Subcutaneous abdominal adipose tissue (tissue), 5 donors: ENCODE measurements around the gene CRTC1.

Source experiments
- H3K27ac ChIP-seq: one replicate; pipeline ENCODE4 v1.7.0; 2013; ENCODE audit warnings: low read depth, mild to moderate bottlenecking, inconsistent platforms, low read length, moderate library complexity
- H3K27me3 ChIP-seq, 5 donors: one replicate each; pipeline ENCODE4 v1.7.0; 2013; ENCODE audit warnings: low read length in 5 of 5, inconsistent platforms in 1 of 5; ENCODE audit not compliant: control insufficient read depth in 5 of 5, insufficient read depth in 4 of 5
- H3K36me3 ChIP-seq, 5 donors: one replicate each; pipeline ENCODE4 v1.7.0; 2013; ENCODE audit warnings: low read length in 5 of 5; ENCODE audit not compliant: control insufficient read depth in 5 of 5, insufficient read depth in 5 of 5
- H3K4me1 ChIP-seq, 5 donors: one replicate each; pipeline ENCODE4 v1.7.0; 2013; ENCODE audit warnings: low read length in 5 of 5, mild to moderate bottlenecking in 3 of 5, moderate library complexity in 1 of 5; ENCODE audit not compliant: control insufficient read depth in 5 of 5, insufficient read depth in 5 of 5
- H3K4me3 ChIP-seq, 5 donors: one replicate each; pipeline ENCODE4 v1.7.0; 2013; ENCODE audit warnings: low read length in 5 of 5, low read depth in 1 of 5
- H3K9ac ChIP-seq, 5 donors: one replicate each; pipeline ENCODE4 v1.7.0; 2013; ENCODE audit warnings: low read length in 5 of 5, mild to moderate bottlenecking in 4 of 5, moderate library complexity in 3 of 5
- H3K9me3 ChIP-seq, 5 donors: one replicate each; pipeline ENCODE4 v1.7.0; 2013; ENCODE audit warnings: low read length in 5 of 5; ENCODE audit not compliant: control insufficient read depth in 5 of 5
- donor health status: healthy.
- donor health status: healthy.
- donor health status: healthy.
- donor health status: healthy.
- donor health status: healthy.

Gene CRTC1

GRCh38 chr19:18669524-18669817, 14.0 kb upstream of the CRTC1 start:
- Histone ChIP-seq H3K27me3 (no peaks in the 10 kb centered on the region), H3K27ac (no peak overlapping the region), H3K4me3 (no peak overlapping the region), H3K9me3 (no peaks in the 10 kb centered on the region), H3K4me1 (peaks cover 2 to 24% (median 21%) of the 10 kb centered on the region in 5 donors), H3K9ac (no peak overlapping the region), H3K36me3 (peaks cover 0 to 53% (median 37%) of the 10 kb centered on the region in 5 donors)

- peaks cover 5 to 28% (median 24%) of the 10 kb centered on the region in 5 donors for H3K4me1 ChIP-seq
- H3K27ac ChIP-seq: no peak overlapping the region
- peaks cover 0 to 51% (median 37%) of the 10 kb centered on the region in 5 donors for H3K36me3 ChIP-seq
- no peaks in the 10 kb centered on the region for H3K9me3 ChIP-seq
- no peaks in the 10 kb centered on the region for H3K27me3 ChIP-seq
- H3K9ac ChIP-seq: no peak overlapping the region
- H3K4me3 ChIP-seq: no peak overlapping the region
Measured at GRCh38 chr19:18669883-18670282, 13.6 kb upstream of the CRTC1 start.

GRCh38 chr19:18670312-18670711, 13.2 kb upstream of the CRTC1 start:
- H3K36me3 ChIP-seq: peaks cover 0 to 49% (median 37%) of the 10 kb centered on the region in 5 donors
- no peak overlapping the region for H3K27ac ChIP-seq
- H3K27me3 ChIP-seq: no peaks in the 10 kb centered on the region
- no peaks in the 10 kb centered on the region for H3K9me3 ChIP-seq
- no peak overlapping the region for H3K4me3 ChIP-seq
- H3K9ac ChIP-seq: no peak overlapping the region
- peaks cover 5 to 29% (median 24%) of the 10 kb centered on the region in 5 donors for H3K4me1 ChIP-seq

- H3K36me3 ChIP-seq: peaks cover 0 to 37% (median 31%) of the 10 kb centered on the region in 5 donors
- H3K4me1 ChIP-seq: peaks cover 5 to 29% (median 24%) of the 10 kb centered on the region in 5 donors
- H3K27ac ChIP-seq: no peak overlapping the region
- H3K9ac ChIP-seq: no peak overlapping the region
- H3K27me3 ChIP-seq: no peaks in the 10 kb centered on the region
- no peaks in the 10 kb centered on the region for H3K9me3 ChIP-seq
- H3K4me3 ChIP-seq: no peak overlapping the region
Measured at GRCh38 chr19:18671303-18672043, 12.0 kb upstream of the CRTC1 start.

DNA sequence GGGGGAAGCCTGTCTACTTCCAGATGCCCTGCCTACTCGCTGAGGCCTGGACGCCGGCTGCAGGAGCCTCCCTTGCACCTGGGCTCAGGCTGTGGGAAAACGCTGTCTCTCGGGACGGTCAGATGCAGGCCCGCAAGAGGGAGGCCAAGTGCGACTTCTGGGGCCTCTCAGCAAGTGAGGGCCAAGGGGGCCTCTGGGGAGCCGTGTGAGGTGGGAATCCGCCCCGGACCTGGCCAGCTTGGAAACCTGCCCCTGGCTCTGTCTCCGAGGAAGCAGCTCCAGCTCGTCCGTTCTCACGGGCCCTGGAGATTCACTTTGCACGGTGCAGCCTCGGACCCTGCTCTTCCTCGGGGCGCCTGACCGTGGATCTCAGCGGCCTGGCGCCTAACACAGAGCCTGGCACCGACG, 11.4 kb upstream of the CRTC1 start:
- Histone ChIP-seq H3K9me3 (no peaks in the 10 kb centered on the region), H3K27ac (no peak overlapping the region), H3K4me3 (peak overlapping the region in 2 of 5 donors; percentile 23 to 25), H3K27me3 (no peaks in the 10 kb centered on the region), H3K4me1 (peaks cover 5 to 35% (median 25%) of the 10 kb centered on the region in 5 donors), H3K36me3 (peaks cover 0 to 33% (median 28%) of the 10 kb centered on the region in 5 donors), H3K9ac (no peak overlapping the region)

- Histone ChIP-seq H3K9ac (no peak overlapping the region), H3K36me3 (peaks cover 0 to 29% (median 23%) of the 10 kb centered on the region in 5 donors), H3K27ac (no peak overlapping the region), H3K4me1 (peaks cover 5 to 42% (median 32%) of the 10 kb centered on the region in 5 donors), H3K9me3 (no peaks in the 10 kb centered on the region), H3K4me3 (peak overlapping the region in 2 of 5 donors; percentile 23 to 25), H3K27me3 (no peaks in the 10 kb centered on the region)
Measured at GRCh38 chr19:18672606-18673337, 10.7 kb upstream of the CRTC1 start.

GRCh38 chr19:18674616-18675015, 8.9 kb upstream of the CRTC1 start:
- Histone ChIP-seq H3K4me1 (peaks cover 7 to 53% (median 41%) of the 10 kb centered on the region in 5 donors), H3K4me3 (no peak overlapping the region), H3K36me3 (peaks cover 0 to 10% (median 6%) of the 10 kb centered on the region in 5 donors), H3K9ac (no peak overlapping the region), H3K9me3 (no peaks in the 10 kb centered on the region), H3K27me3 (no peaks in the 10 kb centered on the region), H3K27ac (no peak overlapping the region)

DNA sequence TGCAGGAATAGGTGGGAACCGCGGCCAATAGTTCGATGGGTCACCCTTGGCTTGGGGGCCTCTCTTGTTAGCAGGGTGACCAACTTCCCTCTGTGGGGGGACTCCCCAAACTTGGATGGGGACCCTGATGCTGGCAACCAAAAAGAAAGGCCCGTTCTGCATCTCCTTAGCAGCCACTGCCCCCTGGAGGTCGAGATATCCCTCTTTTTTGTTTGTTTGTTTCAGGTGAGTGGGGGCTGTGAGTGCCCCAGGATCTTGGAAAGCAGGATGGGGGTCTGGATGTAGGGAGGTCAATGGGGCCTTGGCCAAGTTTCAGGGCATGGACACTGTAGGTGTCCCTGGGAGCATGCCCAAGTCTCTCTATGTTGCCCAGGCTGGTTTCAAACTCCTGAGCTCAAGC, 7.7 kb upstream of the CRTC1 start:
- Histone ChIP-seq H3K27ac (no peak overlapping the region), H3K4me1 (peaks cover 7 to 53% (median 41%) of the 10 kb centered on the region in 5 donors)

DNA sequence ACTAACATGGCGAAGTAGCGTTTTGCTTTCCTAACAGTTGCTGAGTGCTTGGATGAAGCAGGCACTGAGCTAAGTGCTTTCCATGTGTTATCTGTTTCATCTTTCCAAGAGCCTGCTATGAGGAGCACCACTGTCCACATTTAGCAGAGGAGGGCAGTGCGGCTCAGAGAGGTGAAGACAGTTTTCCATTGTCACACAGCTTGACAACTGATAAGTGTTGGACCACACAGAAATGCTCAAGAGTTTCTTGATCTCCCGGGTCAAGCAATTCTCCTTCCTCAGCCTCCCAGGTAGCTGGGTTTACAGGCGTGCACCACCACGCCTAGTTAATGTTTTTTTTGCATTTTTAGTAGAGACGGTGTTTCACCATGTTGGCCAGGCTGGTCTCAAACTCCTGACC, 6.8 kb upstream of the CRTC1 start:
- Histone ChIP-seq H3K27ac (no peak overlapping the region), H3K9ac (no peak overlapping the region), H3K27me3 (no peaks in the 10 kb centered on the region), H3K4me1 (peaks cover 6 to 50% (median 39%) of the 10 kb centered on the region in 5 donors), H3K36me3 (peaks cover 0 to 1% (median 0%) of the 10 kb centered on the region in 5 donors), H3K4me3 (no peak overlapping the region), H3K9me3 (no peaks in the 10 kb centered on the region)

More for the DNA sequence above, 7.7 kb upstream of the CRTC1 start:
- Histone ChIP-seq H3K36me3 (peaks cover 0 to 4% (median 2%) of the 10 kb centered on the region in 5 donors), H3K9me3 (no peaks in the 10 kb centered on the region), H3K27me3 (no peaks in the 10 kb centered on the region), H3K4me3 (no peak overlapping the region), H3K9ac (no peak overlapping the region)

GRCh38 chr19:18677156-18677555, 6.3 kb upstream of the CRTC1 start:
- no peaks in the 10 kb centered on the region for H3K27me3 ChIP-seq
- no peaks in the 10 kb centered on the region for H3K36me3 ChIP-seq
- H3K4me1 ChIP-seq: peaks cover 5 to 45% (median 34%) of the 10 kb centered on the region in 5 donors
- H3K27ac ChIP-seq: no peak overlapping the region
- no peak overlapping the region for H3K9ac ChIP-seq
- no peaks in the 10 kb centered on the region for H3K9me3 ChIP-seq
- H3K4me3 ChIP-seq: no peak overlapping the region
